ENCODE measurements around the gene HCRTR1. TPM values are rescaled to one million over a fixed set of nuclear protein-coding genes. Genes with fewer than 3 reads are reported as not detected.

The HCRTR1 gene
- total RNA-seq, 1 donor from 2014 or later = not detected

DNA sequence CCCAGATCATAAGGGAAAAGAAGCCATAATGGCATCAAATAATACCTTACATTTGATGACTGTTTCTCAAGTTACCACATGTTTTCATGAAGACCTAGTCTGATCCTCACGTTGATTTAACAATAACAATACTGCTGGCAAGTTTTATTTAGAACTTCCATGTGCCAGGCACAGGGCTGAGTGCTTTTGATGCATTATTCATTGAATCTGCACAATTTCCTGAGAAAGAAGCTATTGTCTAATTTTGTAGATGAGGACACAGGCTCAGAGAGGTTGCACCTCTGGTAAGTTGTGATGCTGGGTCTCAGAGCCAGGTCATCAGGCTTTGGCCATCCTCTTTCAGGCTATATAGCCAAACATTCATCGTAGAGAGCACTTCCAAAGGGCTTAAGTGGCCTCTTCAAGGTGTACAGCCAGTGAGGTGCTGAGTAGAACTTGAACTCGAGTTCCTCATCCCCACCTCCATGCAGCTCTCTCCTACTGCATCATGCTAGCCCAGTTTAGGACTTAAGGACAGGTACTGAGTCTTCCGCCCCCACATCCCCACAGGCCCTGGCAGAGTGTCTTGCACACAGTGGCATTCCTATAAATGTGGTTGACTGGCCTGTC, 35.5 kb downstream of the HCRTR1 start:
- H3K27me3 Mint-ChIP-seq = peaks cover 4% of the 10 kb centered on the region
- TF ChIP-seq CTCF (IDR thresholded peaks at IDR 0.05; ENCODE audit: unreplicated experiment) = no peak
- no peak overlapping the region for H3K27ac Mint-ChIP-seq
- H3K36me3 Mint-ChIP-seq (ENCODE audit: insufficient read depth) = no peaks in the 10 kb centered on the region
- no peak overlapping the region for H3K4me3 Mint-ChIP-seq (ENCODE audit: low read depth)
- H3K9me3 Mint-ChIP-seq (ENCODE audit: low read depth) = no peaks in the 10 kb centered on the region
- H3K4me1 Mint-ChIP-seq (ENCODE audit: low read depth) = peaks cover 20% of the 10 kb centered on the region
- DNase-seq (ENCODE audit: low spot score, unreplicated experiment) = no peak

GRCh38 chr1:31653717-31654473, 36.4 kb downstream of the HCRTR1 start:
- H3K9me3 Mint-ChIP-seq (ENCODE audit: low read depth) = no peaks in the 10 kb centered on the region
- no peak for TF ChIP-seq CTCF (IDR thresholded peaks at IDR 0.05; ENCODE audit: unreplicated experiment)
- peaks cover 4% of the 10 kb centered on the region for H3K27me3 Mint-ChIP-seq
- H3K4me1 Mint-ChIP-seq (ENCODE audit: low read depth) = peaks cover 18% of the 10 kb centered on the region
- DNase-seq (ENCODE audit: low spot score, unreplicated experiment) = no peak
- H3K36me3 Mint-ChIP-seq (ENCODE audit: insufficient read depth) = no peaks in the 10 kb centered on the region
- no peak overlapping the region for H3K27ac Mint-ChIP-seq
- H3K4me3 Mint-ChIP-seq (ENCODE audit: low read depth) = no peak overlapping the region

- no peak overlapping the region for H3K4me3 Mint-ChIP-seq (ENCODE audit: low read depth)
Observed at GRCh38 chr1:31654474-31654776, 36.9 kb downstream of the HCRTR1 start.

GRCh38 chr1:31655104-31655503, 37.6 kb downstream of the HCRTR1 start:
- no peak overlapping the region for H3K4me3 Mint-ChIP-seq (ENCODE audit: low read depth)
- H3K36me3 Mint-ChIP-seq (ENCODE audit: insufficient read depth) = no peaks in the 10 kb centered on the region
- H3K9me3 Mint-ChIP-seq (ENCODE audit: low read depth) = no peaks in the 10 kb centered on the region
- peaks cover 6% of the 10 kb centered on the region for H3K27me3 Mint-ChIP-seq
- DNase-seq (ENCODE audit: low spot score, unreplicated experiment) = no peak
- TF ChIP-seq CTCF (IDR thresholded peaks at IDR 0.05; ENCODE audit: unreplicated experiment) = no peak
- H3K4me1 Mint-ChIP-seq (ENCODE audit: low read depth) = peaks cover 18% of the 10 kb centered on the region
- H3K27ac Mint-ChIP-seq = no peak overlapping the region

More at GRCh38 chr1:31654474-31654776, 36.9 kb downstream of the HCRTR1 start:
- Mint-ChIP-seq H3K27ac (no peak overlapping the region), H3K27me3 (peaks cover 4% of the 10 kb centered on the region), H3K4me1 (ENCODE audit: low read depth) (peaks cover 18% of the 10 kb centered on the region), H3K36me3 (ENCODE audit: insufficient read depth) (no peaks in the 10 kb centered on the region), H3K9me3 (ENCODE audit: low read depth) (no peaks in the 10 kb centered on the region)
- no peak for TF ChIP-seq CTCF (IDR thresholded peaks at IDR 0.05; ENCODE audit: unreplicated experiment)
- no peak for DNase-seq (ENCODE audit: low spot score, unreplicated experiment)

GRCh38 chr1:31655756-31656155, 38.3 kb downstream of the HCRTR1 start:
- TF ChIP-seq CTCF (IDR thresholded peaks at IDR 0.05; ENCODE audit: unreplicated experiment) = no peak
- Mint-ChIP-seq H3K27ac (peak overlapping the region; percentile 17), H3K27me3 (peaks cover 8% of the 10 kb centered on the region), H3K36me3 (ENCODE audit: insufficient read depth) (no peaks in the 10 kb centered on the region), H3K4me3 (ENCODE audit: low read depth) (no peak overlapping the region), H3K9me3 (ENCODE audit: low read depth) (no peaks in the 10 kb centered on the region), H3K4me1 (ENCODE audit: low read depth) (peaks cover 17% of the 10 kb centered on the region)
- DNase-seq (ENCODE audit: low spot score, unreplicated experiment) = no peak
